Muscle layer of duodenum (tissue), 2 donors: Measurements from ENCODE around the gene IRF2BP1.

Source experiments
- H3K27ac ChIP-seq: one replicate; pipeline ENCODE4 v1.7.0; 2013; ENCODE audit warnings: mild to moderate bottlenecking, low read length
- H3K27me3 ChIP-seq: one replicate; pipeline ENCODE4 v1.7.0; 2013; ENCODE audit warnings: low read depth, mild to moderate bottlenecking, control low read depth, low read length
- H3K36me3 ChIP-seq, 2 donors: one replicate each; pipeline ENCODE4 v1.7.0; 2013; ENCODE audit warnings: low read length in 2 of 2, control low read depth in 1 of 2, mild to moderate bottlenecking in 1 of 2; ENCODE audit not compliant: insufficient read depth in 2 of 2, control insufficient read depth in 1 of 2
- H3K4me1 ChIP-seq, 2 donors: one replicate each; pipeline ENCODE4 v1.7.0; 2013; ENCODE audit warnings: low read length in 2 of 2, mild to moderate bottlenecking in 2 of 2, control low read depth in 1 of 2, moderate library complexity in 1 of 2; ENCODE audit not compliant: insufficient read depth in 2 of 2, control insufficient read depth in 1 of 2
- H3K4me3 ChIP-seq, 2 donors: one replicate each; pipeline ENCODE4 v1.7.0; 2013; ENCODE audit warnings: low read length in 2 of 2, low read depth in 1 of 2, mild to moderate bottlenecking in 1 of 2
- H3K9me3 ChIP-seq, 2 donors: one replicate each; pipeline ENCODE4 v1.7.0; 2013; ENCODE audit warnings: low read length in 2 of 2, control low read depth in 1 of 2, mild to moderate bottlenecking in 1 of 2; ENCODE audit not compliant: control insufficient read depth in 1 of 2
- donor health status: healthy.

IRF2BP1 gene

GRCh38 chr19:45842198-45842597 lies 43.7 kb downstream of the IRF2BP1 start:
- H3K27ac ChIP-seq, result no peak overlapping the region
- peaks cover 46 to 84% of the 10 kb centered on the region in 2 donors for H3K36me3 ChIP-seq
- H3K4me1 ChIP-seq, result no peaks in the 10 kb centered on the region

GRCh38 chr19:45834970-45835369 lies 51.0 kb downstream of the IRF2BP1 start:
- Histone ChIP-seq H3K27ac (no peak overlapping the region), H3K36me3 (peaks cover 45 to 93% of the 10 kb centered on the region in 2 donors)

More at GRCh38 chr19:45842198-45842597, 43.7 kb downstream of the IRF2BP1 start:
- Histone ChIP-seq H3K27me3 (no peaks in the 10 kb centered on the region), H3K9me3 (no peaks in the 10 kb centered on the region), H3K4me3 (no peak overlapping the region)

More at GRCh38 chr19:45834970-45835369, 51.0 kb downstream of the IRF2BP1 start:
- Histone ChIP-seq H3K4me1 (no peaks in the 10 kb centered on the region), H3K4me3 (no peak overlapping the region), H3K27me3 (no peaks in the 10 kb centered on the region), H3K9me3 (no peaks in the 10 kb centered on the region)
